ENCODE data around the gene GREB1L. TPM values are rescaled to one million over a fixed set of nuclear protein-coding genes. Genes with fewer than 3 reads are reported as not detected.

The GREB1L gene
- polyA plus RNA-seq, 1 of the 3 experiments (the other 2 are of a cell fraction): under 0.01 TPM

DNA sequence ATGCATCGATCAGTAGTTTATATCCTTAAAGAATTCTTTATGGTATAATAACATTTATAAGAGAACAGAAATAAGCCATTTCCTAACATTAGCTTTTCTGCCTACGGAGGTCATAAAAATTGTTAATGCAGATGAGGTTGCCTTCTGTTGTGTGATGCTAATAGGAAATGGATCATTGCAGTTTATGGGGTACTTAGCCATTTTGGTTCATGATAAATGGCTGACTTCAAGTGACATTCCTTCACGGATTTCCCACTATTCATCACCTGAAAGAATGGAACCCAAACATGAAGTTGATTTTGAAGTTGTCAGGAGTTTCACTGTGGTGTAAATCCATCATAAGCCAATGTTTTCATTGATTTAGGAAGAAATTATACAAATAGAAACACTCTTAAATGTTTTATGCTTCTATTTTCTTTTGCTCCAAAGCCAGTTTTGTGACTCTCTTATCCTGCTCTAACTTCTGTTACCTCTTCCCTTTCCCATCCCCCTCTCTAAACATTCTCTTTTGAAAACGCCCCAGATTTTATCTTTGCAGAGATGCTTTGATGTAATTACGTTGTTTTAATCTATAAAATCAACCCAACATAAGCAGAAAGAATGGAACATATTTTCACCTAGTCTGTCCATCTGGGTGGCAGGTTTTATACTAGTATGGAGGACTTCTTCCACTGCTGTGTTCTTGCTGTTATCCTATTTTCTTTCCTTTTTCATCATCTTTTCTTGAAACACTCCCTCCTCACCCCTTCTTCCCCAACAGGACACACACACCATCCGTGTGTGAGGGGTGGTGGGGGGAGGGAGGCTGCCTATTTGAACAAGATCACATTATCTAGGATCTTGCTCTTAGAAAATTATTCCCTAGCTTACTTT is 58.2 kb downstream of the GREB1L start:
- no peak overlapping the region for H3K9ac ChIP-seq
- H3K4me1 ChIP-seq (ENCODE audit: control insufficient read depth in 1 of 2, insufficient read depth in 2 of 2, low read depth in 1 of 2, low read length in 1 of 2): no peaks in the 10 kb centered on the region
- no peaks in the 10 kb centered on the region for H3K9me2 ChIP-seq
- ChIA-PET POLR2A (no interaction called here), CTCF (no interaction called here)
- H3K36me3 ChIP-seq (replicated peaks in 1 of 2; ENCODE audit: control insufficient read depth in 1 of 2, insufficient read depth in 2 of 2, low read length in 1 of 2): no peaks in the 10 kb centered on the region
- H3K4me2 ChIP-seq: no peak overlapping the region
- no peaks in the 10 kb centered on the region for H4K20me1 ChIP-seq (ENCODE audit: insufficient read depth)
- no peak for DNase-seq
- H3K27me3 ChIP-seq (ENCODE audit: insufficient read depth): peaks cover 9% of the 10 kb centered on the region; the same call in 1 of the 2 replicates
- H3K9me3 ChIP-seq: no peaks in the 10 kb centered on the region
- TF ChIP-seq FOSL2 (IDR thresholded peaks at IDR 0.05; ENCODE audit: borderline replicate concordance, low read depth) (no peak), MAX (IDR thresholded peaks at IDR 0.05; ENCODE audit: low read depth) (no peak), JUND (IDR thresholded peaks at IDR 0.05) (no peak), TAF1 (IDR thresholded peaks at IDR 0.05; ENCODE audit: borderline replicate concordance, low read depth, low read length) (no peak), MXI1 (IDR thresholded peaks at IDR 0.05; ENCODE audit: low read depth, low read length) (no peak), POLR2AphosphoS5 (IDR thresholded peaks at IDR 0.05; ENCODE audit: low read depth, low read length) (no peak), EZH2phosphoT487 (IDR thresholded peaks at IDR 0.05; ENCODE audit: borderline replicate concordance, low read depth) (no peak), TCF12 (IDR thresholded peaks at IDR 0.05) (no peak), FOXM1 (IDR thresholded peaks at IDR 0.05; ENCODE audit: low read depth) (no peak), FOXJ3 (CRISPR knock-in tag; IDR thresholded peaks at IDR 0.05) (no peak), PBX3 (IDR thresholded peaks at IDR 0.05) (no peak), GABPA (IDR thresholded peaks at IDR 0.05; ENCODE audit: low read depth) (no peak), YY1 (IDR thresholded peaks at IDR 0.05; ENCODE audit: low read depth) (no peak), EP300 (IDR thresholded peaks at IDR 0.05; ENCODE audit: borderline replicate concordance in 1 of 2, low read depth in 1 of 2, low read length in 1 of 2) (no peak), USF1 (IDR thresholded peaks at IDR 0.05; ENCODE audit: borderline replicate concordance, low read depth) (no peak)
- TF ChIP-seq, protein P1, sequence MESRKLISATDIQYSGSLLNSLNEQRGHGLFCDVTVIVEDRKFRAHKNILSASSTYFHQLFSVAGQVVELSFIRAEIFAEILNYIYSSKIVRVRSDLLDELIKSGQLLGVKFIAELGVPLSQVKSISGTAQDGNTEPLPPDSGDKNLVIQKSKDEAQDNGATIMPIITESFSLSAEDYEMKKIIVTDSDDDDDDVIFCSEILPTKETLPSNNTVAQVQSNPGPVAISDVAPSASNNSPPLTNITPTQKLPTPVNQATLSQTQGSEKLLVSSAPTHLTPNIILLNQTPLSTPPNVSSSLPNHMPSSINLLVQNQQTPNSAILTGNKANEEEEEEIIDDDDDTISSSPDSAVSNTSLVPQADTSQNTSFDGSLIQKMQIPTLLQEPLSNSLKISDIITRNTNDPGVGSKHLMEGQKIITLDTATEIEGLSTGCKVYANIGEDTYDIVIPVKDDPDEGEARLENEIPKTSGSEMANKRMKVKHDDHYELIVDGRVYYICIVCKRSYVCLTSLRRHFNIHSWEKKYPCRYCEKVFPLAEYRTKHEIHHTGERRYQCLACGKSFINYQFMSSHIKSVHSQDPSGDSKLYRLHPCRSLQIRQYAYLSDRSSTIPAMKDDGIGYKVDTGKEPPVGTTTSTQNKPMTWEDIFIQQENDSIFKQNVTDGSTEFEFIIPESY (IDR thresholded peaks at IDR 0.05; ENCODE audit: borderline replicate concordance, low read depth): no peak
- TF ChIP-seq, protein P2, sequence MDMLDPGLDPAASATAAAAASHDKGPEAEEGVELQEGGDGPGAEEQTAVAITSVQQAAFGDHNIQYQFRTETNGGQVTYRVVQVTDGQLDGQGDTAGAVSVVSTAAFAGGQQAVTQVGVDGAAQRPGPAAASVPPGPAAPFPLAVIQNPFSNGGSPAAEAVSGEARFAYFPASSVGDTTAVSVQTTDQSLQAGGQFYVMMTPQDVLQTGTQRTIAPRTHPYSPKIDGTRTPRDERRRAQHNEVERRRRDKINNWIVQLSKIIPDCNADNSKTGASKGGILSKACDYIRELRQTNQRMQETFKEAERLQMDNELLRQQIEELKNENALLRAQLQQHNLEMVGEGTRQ (IDR thresholded peaks at IDR 0.05; ENCODE audit: borderline replicate concordance, low read depth, low read length): no peak
- WGBS (ENCODE audit: low lambda C conversion rate): 6% methylated on average over 6 of the region's 6 CpGs
- no peak overlapping the region for H3K27ac ChIP-seq (ENCODE audit: low read depth in 2 of 2, low read length in 1 of 2)
- no peak overlapping the region for H3K4me3 ChIP-seq (ENCODE audit: low read depth in 2 of 2, low read length in 1 of 2)
- no peaks in the 10 kb centered on the region for H3K79me2 ChIP-seq (ENCODE audit: insufficient read depth)
- no peaks in the 10 kb centered on the region for H3F3A ChIP-seq (replicated peaks; ENCODE audit: insufficient read depth)
- no peak overlapping the region for H2AFZ ChIP-seq (ENCODE audit: low read depth)

Data from SK-N-SH (cell line).